Liver (tissue), 9 donors: ENCODE results near the gene BCL2. TPM values are rescaled to one million over a fixed set of nuclear protein-coding genes. Genes with fewer than 3 reads are reported as not detected.

ENCODE experiments used
- DNase-seq: peaks from one replicate; pipeline ENCODE4 v3.0.0-alpha.2; 2017; ENCODE audit warnings: low spot score
- H3K27ac ChIP-seq, 2 donors: one replicate each; pipeline ENCODE4 v1.7.0; 2013; ENCODE audit warnings: inconsistent platforms in 2 of 2, low read length in 2 of 2, control low read depth in 1 of 2, low read depth in 1 of 2, mild to moderate bottlenecking in 1 of 2
- H3K27me3 ChIP-seq, 4 donors: one replicate each; pipeline versions ENCODE4 v1.6.1 to v1.7.0; 2013; ENCODE audit warnings: low read length in 3 of 4, inconsistent platforms in 1 of 4, mild to moderate bottlenecking in 1 of 4, moderate library complexity in 1 of 4; ENCODE audit not compliant: control insufficient read depth in 4 of 4, insufficient read depth in 4 of 4
- H3K36me3 ChIP-seq, 4 donors: one replicate each; pipeline versions ENCODE4 v1.6.1 to v1.7.0; 2013; ENCODE audit warnings: low read length in 3 of 4, mild to moderate bottlenecking in 3 of 4, low read depth in 1 of 4, moderate library complexity in 1 of 4; ENCODE audit not compliant: control insufficient read depth in 4 of 4, insufficient read depth in 3 of 4
- H3K4me1 ChIP-seq, 4 donors: one replicate each; pipeline versions ENCODE4 v1.6.1 to v1.7.0; 2013; ENCODE audit warnings: low read length in 3 of 4, mild to moderate bottlenecking in 3 of 4, moderate library complexity in 1 of 4; ENCODE audit not compliant: control insufficient read depth in 4 of 4, insufficient read depth in 4 of 4
- H3K4me3 ChIP-seq, 3 donors: one replicate each; pipeline versions ENCODE4 v1.6.1 to v1.7.0; 2013; ENCODE audit warnings: low read length in 3 of 3, control low read depth in 1 of 3, low read depth in 1 of 3, mild to moderate bottlenecking in 1 of 3
- H3K9ac ChIP-seq, 2 donors: one replicate each; pipeline ENCODE4 v1.7.0; 2013; ENCODE audit warnings: low read length in 2 of 2, mild to moderate bottlenecking in 2 of 2, moderate library complexity in 2 of 2, control low read depth in 1 of 2, low read depth in 1 of 2
- H3K9me3 ChIP-seq, 4 donors: one replicate each; pipeline versions ENCODE4 v1.6.1 to v1.7.0; 2013; ENCODE audit warnings: low read length in 3 of 4; ENCODE audit not compliant: control insufficient read depth in 4 of 4
- EGR1 ChIP-seq, 2 donors: IDR thresholded peaks; 2 replicates each; pipeline ENCODE4 v1.6.1; 2016 to 2018; ENCODE audit warnings: antibody characterized with exemption in 2 of 2, low read depth in 2 of 2
- FOXA1 ChIP-seq: IDR thresholded peaks from 2 replicates; pipeline ENCODE4 v1.6.1; 2016; ENCODE audit warnings: antibody characterized with exemption
- FOXA2 ChIP-seq: IDR thresholded peaks from 2 replicates; pipeline ENCODE4 v1.6.1; 2016; ENCODE audit warnings: antibody characterized with exemption
- GABPA ChIP-seq, 2 donors: IDR thresholded peaks in 1 of 2; conservative IDR thresholded peaks in 1 of 2; 2 replicates each; pipeline ENCODE4 v1.6.1; 2016; ENCODE audit warnings: antibody characterized with exemption in 2 of 2, mild to moderate bottlenecking in 1 of 2, moderate library complexity in 1 of 2
- HNF4A ChIP-seq, 2 donors: conservative IDR thresholded peaks; 2 replicates each; pipeline ENCODE4 v1.6.1; 2016; ENCODE audit warnings: antibody characterized with exemption in 2 of 2, mild to moderate bottlenecking in 2 of 2
- HNF4G ChIP-seq: IDR thresholded peaks from 2 replicates; pipeline ENCODE4 v1.6.1; 2016; ENCODE audit warnings: antibody characterized with exemption
- MAX ChIP-seq: IDR thresholded peaks from 2 replicates; pipeline ENCODE4 v1.6.1; 2016; ENCODE audit warnings: antibody characterized with exemption
- NR2F2 ChIP-seq: IDR thresholded peaks from 2 replicates; pipeline ENCODE4 v1.6.1; 2016; ENCODE audit warnings: antibody characterized with exemption
- RAD21 ChIP-seq, 2 donors: IDR thresholded peaks; 2 replicates each; pipeline ENCODE4 v1.6.1; 2016; ENCODE audit warnings: antibody characterized with exemption in 2 of 2, mild to moderate bottlenecking in 2 of 2
- REST ChIP-seq: IDR thresholded peaks from 2 replicates; pipeline ENCODE4 v1.6.1; 2016; ENCODE audit warnings: antibody characterized with exemption, mild to moderate bottlenecking
- RXRA ChIP-seq, 2 donors: IDR thresholded peaks; 2 replicates each; pipeline ENCODE4 v1.6.1; 2017 to 2018; ENCODE audit warnings: antibody characterized with exemption in 2 of 2, mild to moderate bottlenecking in 1 of 2
- SP1 ChIP-seq: IDR thresholded peaks from 2 replicates; pipeline ENCODE4 v1.6.1; 2018; ENCODE audit warnings: antibody characterized with exemption, mild to moderate bottlenecking
- TAF1 ChIP-seq: conservative IDR thresholded peaks from 2 replicates; pipeline ENCODE4 v1.6.1; 2016; ENCODE audit warnings: antibody characterized with exemption, mild to moderate bottlenecking
- YY1 ChIP-seq: IDR thresholded peaks from 2 replicates; pipeline ENCODE4 v1.6.1; 2016; ENCODE audit warnings: antibody characterized with exemption, mild to moderate bottlenecking
- WGBS: extraction: QIAGEN DNeasy Blood & Tissue Kit; methylation state at CpG from one replicate; pipeline ENCODE4 v1.1.7; 2013; 5-methylcytosine and 5-hydroxymethylcytosine counted together
- polyA plus RNA-seq, 2 donors: library from polyadenylated mRNA; stranded (reverse) in 1 of 2; unstranded in 1 of 2; fragments of 200-250 nt in 1 of 2; fragments of >200 nt in 1 of 2; fragmentation: Nextera tagmentation in 1 of 2; extraction: Ambion mirVana in 1 of 2; gene quantifications; one replicate each; pipeline versions ENCODE4 v1.2.1 to v1.2.3, GENCODE V29; 2013 to 2015
- total RNA-seq, 2 donors: library from RNA; depleted of rRNA; stranded (reverse); fragments of >200 nt; gene quantifications; one replicate each; pipeline ENCODE4 v1.2.3, GENCODE V29; 2014
- TF ChIP-seq, protein P1 (sequence below): IDR thresholded peaks from 2 replicates; pipeline ENCODE4 v1.6.1; 2016; ENCODE audit warnings: antibody characterized with exemption
- TF ChIP-seq, protein P2 (sequence below): fragments of 150-350 bp; IDR thresholded peaks from 2 replicates; pipeline ENCODE4 v1.5.1; 2017; ENCODE audit warnings: improper control_type of control experiment, low read depth, low read length; ENCODE audit not compliant: missing input control
- TF ChIP-seq, protein P3 (sequence below): IDR thresholded peaks from 2 replicates; pipeline ENCODE4 v1.6.1; 2016; ENCODE audit warnings: antibody characterized with exemption
- donor health status: healthy.
- donor health status: healthy.
- donor health status: healthy.
- donor health status: healthy.
- donor health status: healthy.

Gene BCL2
- total and polyA plus RNA-seq, 4 donors, result 0.40 to 3.9 (median 1.4) TPM

- TF ChIP-seq HNF4G, result no peak
- no peak for TF ChIP-seq HNF4A (conservative IDR thresholded peaks at IDR 0.05)
- TF ChIP-seq SP1, result no peak
- no peak for TF ChIP-seq NR2F2
- no peak for TF ChIP-seq TAF1
- no peak for TF ChIP-seq FOXA1
- TF ChIP-seq, protein P1, sequence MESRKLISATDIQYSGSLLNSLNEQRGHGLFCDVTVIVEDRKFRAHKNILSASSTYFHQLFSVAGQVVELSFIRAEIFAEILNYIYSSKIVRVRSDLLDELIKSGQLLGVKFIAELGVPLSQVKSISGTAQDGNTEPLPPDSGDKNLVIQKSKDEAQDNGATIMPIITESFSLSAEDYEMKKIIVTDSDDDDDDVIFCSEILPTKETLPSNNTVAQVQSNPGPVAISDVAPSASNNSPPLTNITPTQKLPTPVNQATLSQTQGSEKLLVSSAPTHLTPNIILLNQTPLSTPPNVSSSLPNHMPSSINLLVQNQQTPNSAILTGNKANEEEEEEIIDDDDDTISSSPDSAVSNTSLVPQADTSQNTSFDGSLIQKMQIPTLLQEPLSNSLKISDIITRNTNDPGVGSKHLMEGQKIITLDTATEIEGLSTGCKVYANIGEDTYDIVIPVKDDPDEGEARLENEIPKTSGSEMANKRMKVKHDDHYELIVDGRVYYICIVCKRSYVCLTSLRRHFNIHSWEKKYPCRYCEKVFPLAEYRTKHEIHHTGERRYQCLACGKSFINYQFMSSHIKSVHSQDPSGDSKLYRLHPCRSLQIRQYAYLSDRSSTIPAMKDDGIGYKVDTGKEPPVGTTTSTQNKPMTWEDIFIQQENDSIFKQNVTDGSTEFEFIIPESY, result no peak
- no peak for TF ChIP-seq EGR1 (IDR thresholded peaks at IDR 0.05; ENCODE audit: low read depth in 2 of 2)
- TF ChIP-seq MAX, result no peak
- TF ChIP-seq GABPA (IDR thresholded peaks at IDR 0.05 in 1 of 2, conservative IDR thresholded peaks at IDR 0.05 in 1 of 2), result no peak
- TF ChIP-seq, protein P2, sequence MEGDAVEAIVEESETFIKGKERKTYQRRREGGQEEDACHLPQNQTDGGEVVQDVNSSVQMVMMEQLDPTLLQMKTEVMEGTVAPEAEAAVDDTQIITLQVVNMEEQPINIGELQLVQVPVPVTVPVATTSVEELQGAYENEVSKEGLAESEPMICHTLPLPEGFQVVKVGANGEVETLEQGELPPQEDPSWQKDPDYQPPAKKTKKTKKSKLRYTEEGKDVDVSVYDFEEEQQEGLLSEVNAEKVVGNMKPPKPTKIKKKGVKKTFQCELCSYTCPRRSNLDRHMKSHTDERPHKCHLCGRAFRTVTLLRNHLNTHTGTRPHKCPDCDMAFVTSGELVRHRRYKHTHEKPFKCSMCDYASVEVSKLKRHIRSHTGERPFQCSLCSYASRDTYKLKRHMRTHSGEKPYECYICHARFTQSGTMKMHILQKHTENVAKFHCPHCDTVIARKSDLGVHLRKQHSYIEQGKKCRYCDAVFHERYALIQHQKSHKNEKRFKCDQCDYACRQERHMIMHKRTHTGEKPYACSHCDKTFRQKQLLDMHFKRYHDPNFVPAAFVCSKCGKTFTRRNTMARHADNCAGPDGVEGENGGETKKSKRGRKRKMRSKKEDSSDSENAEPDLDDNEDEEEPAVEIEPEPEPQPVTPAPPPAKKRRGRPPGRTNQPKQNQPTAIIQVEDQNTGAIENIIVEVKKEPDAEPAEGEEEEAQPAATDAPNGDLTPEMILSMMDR, result no peak
- no peak for TF ChIP-seq RAD21 (IDR thresholded peaks at IDR 0.05)
- TF ChIP-seq RXRA (IDR thresholded peaks at IDR 0.05), result no peak
- no peak for TF ChIP-seq YY1
- TF ChIP-seq REST, result no peak
- TF ChIP-seq FOXA2, result no peak
- TF ChIP-seq, protein P3, sequence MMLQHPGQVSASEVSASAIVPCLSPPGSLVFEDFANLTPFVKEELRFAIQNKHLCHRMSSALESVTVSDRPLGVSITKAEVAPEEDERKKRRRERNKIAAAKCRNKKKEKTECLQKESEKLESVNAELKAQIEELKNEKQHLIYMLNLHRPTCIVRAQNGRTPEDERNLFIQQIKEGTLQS, result no peak
- Histone ChIP-seq H3K27me3 (no peaks in the 10 kb centered on the region), H3K9me3 (no peaks in the 10 kb centered on the region), H3K4me1 (peaks cover 0 to 3% (median 0%) of the 10 kb centered on the region in 4 donors), H3K36me3 (no peaks in the 10 kb centered on the region), H3K4me3 (no peak overlapping the region), H3K9ac (no peak overlapping the region), H3K27ac (no peak overlapping the region)
- WGBS, result 60% methylated on average over 2 of the region's 2 CpGs
- no peak for DNase-seq
Observed at GRCh38 chr18:63187223-63187574, 132.4 kb downstream of the BCL2 start.
